Measurements from ENCODE around the gene MSTO1.
"Not testable (repeated sequence)": the region's sequence is repeated elsewhere in the genome, so short reads cannot be mapped to it uniquely, and the experiment has no call there.

MSTO1 gene

GRCh38 chr1:155622191-155622590 is 12.2 kb downstream of the MSTO1 start:
- DNase-seq, result no peak

DNA sequence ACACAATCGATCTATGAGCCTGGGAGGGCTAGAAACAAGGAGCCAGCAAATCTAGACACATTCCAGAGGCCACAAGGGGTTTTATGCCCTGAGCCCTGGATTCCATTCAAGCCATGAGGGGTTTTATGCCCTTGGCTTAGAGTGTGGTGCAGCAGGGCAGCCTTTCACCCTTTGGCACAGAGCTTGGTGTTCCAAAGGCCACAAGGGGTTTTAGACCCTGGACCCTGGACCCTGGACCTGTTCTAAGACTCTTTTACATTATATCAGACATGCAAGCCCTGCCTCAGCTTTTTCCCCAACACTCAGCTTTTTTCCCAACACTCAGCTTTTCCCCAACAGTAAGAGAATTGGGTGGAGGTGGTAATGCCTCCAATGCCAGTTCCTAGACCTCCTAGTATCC is 13.3 kb downstream of the MSTO1 start:
- DNase-seq, result no peak

- not testable (repeated sequence) for DNase-seq
These were observed 16.4 kb downstream of the MSTO1 start for GRCh38 chr1:155626428-155626827.

DNA sequence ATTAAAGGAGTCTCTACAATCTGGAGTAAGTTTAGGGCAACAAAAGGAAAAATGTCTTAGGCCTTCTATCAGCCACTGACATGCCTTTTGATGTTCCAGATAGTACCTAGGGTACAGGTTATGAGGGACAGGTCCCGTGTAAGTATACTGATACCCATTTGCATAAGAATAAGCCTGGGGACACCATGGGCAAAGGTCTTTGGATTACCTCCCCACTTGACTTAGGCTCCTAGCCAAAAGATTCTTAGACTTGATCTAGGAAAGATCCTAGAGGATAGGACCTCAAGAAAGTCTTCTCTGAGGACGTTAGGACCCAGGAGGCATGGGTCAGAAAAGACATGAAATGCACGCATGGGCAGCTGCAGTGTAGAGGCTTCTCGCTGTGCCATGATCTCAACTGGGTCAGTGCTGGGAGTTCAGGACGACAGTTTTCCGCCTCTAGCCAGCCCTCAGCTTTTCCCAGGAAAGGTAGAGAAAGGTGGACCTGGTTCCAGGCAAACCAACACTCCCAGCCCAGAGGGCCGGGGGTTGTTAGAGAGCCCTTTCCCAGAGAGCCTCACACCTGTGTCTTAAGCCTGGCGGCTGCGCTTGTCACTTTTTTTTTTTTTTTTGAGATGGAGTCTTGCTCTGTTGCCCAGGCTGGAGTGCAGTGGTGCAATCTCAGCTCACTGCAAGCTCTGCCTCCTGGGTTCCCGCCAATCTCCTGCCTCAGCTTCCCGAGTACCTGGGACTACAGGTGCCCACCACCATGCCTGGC is 26.6 kb downstream of the MSTO1 start:
- no peak for DNase-seq

GRCh38 chr1:155640367-155640766 is 30.3 kb downstream of the MSTO1 start:
- no peak for DNase-seq

- DNase-seq, result not testable (repeated sequence)
These were observed 32.7 kb downstream of the MSTO1 start for GRCh38 chr1:155642559-155643180.

- no peak for DNase-seq
These were observed 33.2 kb downstream of the MSTO1 start for GRCh38 chr1:155643230-155643629.

- DNase-seq, result no peak
These were observed 35.1 kb downstream of the MSTO1 start for GRCh38 chr1:155645034-155645598.

- no peak for DNase-seq
These were observed 35.6 kb downstream of the MSTO1 start for GRCh38 chr1:155645648-155646047.

DNA sequence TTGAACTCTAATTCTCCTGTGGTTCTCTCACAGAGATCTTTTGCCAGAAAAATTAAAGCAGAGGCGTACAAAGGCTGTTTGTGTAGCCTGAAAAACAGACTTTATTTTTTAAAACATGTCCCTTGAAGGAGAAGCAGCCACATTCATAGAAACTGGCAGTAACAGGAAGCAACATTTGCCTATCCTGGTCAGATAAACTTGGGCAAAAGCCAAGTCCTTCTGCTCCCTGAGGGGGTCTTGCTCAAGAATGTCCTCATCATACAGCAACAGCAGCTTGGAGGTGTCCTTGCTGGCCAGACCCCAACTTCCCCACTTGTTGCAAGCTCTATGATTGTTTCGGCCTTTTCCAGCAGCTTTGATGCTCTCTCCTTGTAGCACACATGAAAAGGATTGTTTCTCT is 36.3 kb downstream of the MSTO1 start:
- DNase-seq, result no peak

DNA sequence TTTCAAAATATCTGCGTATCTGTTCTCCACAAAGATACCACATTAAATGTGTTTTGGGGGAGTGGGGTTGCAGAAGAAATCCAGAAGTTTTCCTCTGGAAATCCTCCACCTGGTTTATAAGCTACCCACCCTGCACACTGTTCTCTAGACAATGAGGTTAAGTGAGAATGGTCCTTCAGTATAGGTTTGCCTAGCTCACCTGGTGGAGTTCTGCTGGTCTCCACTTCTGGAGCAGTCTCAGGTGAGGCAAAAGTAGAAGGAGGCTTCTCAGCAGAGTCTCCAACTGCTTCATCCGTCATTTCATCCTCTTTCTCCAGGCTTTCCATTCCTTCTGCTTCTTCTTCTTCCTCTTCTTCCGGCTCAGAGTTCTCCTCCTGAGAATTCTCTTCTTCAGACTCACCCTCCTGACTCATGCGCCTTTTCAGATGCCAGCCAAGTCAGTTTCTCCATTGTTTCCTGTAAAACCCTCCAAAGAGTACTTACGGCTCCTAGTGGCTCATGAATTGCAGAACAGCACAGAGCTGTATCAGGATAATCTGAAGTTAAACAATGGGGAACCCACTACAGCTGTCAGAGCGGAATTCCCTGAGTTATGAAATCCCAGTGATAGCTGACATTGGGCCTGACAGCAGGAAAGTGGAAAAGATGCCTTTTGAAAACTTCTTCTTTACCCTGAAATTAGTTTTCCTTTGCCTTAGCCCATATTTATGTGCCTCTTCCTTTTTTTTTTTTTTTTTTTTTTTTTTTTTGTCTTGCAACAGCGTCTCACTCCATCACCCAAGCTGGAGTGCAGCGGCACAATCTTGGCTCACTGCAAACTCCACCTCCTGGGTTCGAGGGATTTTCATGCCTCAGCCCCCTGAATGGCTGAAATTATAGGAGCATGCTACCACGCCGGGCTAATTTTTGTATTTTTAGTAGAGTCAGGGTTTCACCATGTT is 38.5 kb downstream of the MSTO1 start:
- peak; percentile 27 for DNase-seq

DNA sequence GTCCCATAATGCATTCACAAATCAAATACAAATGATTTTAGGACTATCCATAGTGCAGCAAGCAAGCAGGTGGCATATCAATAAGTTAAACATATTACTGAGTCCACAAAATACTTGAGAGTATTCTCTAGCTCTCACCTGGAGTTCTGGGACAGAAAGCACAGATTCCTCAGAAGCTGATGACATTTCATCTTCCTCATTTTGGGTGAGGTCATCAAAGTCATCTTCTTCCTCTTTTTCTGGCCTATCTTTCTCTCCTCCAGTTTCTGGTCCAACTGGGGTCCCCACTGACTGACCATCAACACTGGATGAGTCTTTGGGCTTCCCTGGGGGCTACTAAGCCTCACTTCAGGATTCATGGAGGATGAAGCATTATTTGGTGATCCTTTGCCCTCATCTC is 39.7 kb downstream of the MSTO1 start:
- DNase-seq, result no peak

DNA sequence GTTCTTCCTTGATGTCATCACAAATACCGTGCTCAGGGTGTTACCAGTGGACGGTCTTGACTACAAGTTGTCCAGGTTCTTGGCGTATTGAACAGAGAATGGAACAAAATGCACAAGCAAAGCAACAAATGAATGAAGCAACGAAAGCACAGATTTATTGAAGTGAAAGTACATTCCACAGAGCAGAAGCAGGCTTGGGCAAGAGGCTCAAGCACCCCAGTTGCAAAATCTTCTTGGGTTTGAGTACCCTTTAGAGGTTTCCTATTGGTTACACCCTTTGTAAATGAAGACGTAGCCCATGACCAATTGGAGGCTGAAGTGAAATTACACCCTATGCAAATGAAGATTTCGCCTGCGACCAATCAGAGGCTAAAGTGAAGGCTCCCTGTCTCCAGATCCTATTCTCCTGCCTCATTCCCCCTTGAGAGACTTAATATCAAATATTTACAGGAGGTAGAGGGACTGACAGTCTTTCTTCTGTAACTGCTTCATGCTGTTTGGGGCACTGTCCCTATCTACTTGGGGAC is 40.3 kb downstream of the MSTO1 start:
- DNase-seq, result no peak

- no peak for DNase-seq
These were observed 42.0 kb downstream of the MSTO1 start for GRCh38 chr1:155651861-155652661.

- DNase-seq, result no peak
These were observed 42.9 kb downstream of the MSTO1 start for GRCh38 chr1:155652951-155653350.

DNA sequence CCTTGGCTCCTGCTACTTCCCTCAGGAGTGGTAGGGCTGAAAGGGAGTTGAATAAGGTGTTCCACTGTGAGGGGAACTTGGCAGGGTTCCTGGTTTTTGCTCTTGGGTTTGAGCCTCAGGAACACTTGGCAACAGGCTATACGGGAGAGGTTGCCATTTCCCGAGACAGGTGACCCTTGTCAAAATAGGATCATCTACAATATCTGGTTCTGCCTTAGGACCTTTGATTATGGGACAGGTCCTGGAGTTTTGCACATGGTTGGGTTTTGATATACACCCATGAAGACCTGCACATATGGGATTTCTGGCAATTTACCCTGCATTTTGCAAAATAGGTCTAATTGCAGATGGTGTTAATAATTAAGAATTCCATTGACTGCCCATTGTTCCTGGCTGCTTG is 47.4 kb downstream of the MSTO1 start:
- DNase-seq, result no peak

GRCh38 chr1:155661239-155661638 is 51.2 kb downstream of the MSTO1 start:
- not testable (repeated sequence) for DNase-seq
